ENCODE results near the gene BNC2.

DNA sequence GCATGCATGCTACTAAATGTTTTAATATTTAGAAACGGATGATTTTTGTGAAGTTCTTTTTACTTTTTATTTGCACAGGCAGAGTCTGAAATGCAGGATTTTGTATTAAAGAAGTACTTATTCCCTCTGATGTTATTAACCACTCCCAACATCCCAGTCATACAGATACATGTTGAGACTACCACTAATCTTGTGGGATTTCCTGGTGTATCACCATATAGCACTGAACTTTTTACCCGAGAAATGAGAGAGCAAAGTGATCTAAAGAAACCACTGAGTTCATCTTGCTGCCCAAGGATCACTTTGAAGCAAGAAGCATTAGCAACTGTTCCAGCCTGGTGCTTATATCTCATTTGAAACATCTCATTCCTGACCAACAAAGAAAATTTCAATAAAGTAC, 443.8 kb downstream of the BNC2 start:
- TF ChIP-seq, protein P1, sequence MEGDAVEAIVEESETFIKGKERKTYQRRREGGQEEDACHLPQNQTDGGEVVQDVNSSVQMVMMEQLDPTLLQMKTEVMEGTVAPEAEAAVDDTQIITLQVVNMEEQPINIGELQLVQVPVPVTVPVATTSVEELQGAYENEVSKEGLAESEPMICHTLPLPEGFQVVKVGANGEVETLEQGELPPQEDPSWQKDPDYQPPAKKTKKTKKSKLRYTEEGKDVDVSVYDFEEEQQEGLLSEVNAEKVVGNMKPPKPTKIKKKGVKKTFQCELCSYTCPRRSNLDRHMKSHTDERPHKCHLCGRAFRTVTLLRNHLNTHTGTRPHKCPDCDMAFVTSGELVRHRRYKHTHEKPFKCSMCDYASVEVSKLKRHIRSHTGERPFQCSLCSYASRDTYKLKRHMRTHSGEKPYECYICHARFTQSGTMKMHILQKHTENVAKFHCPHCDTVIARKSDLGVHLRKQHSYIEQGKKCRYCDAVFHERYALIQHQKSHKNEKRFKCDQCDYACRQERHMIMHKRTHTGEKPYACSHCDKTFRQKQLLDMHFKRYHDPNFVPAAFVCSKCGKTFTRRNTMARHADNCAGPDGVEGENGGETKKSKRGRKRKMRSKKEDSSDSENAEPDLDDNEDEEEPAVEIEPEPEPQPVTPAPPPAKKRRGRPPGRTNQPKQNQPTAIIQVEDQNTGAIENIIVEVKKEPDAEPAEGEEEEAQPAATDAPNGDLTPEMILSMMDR (conservative IDR thresholded peaks at IDR 0.05; ENCODE audit: low read length) = no peak
- no peak for TF ChIP-seq EZH2phosphoT487 (IDR thresholded peaks at IDR 0.05; ENCODE audit: borderline replicate concordance, low read depth, low read length)

All from OCI-LY7 (cell line).